Mammary epithelial cell (primary cell): ENCODE measurements around the gene MMP7.

Experiments
- EZH2 ChIP-seq: IDR thresholded peaks from 2 replicates; pipeline ENCODE4 v1.6.1; 2012; ENCODE audit warnings: low read length, inconsistent platforms, borderline replicate concordance
- TF ChIP-seq, protein P1 (sequence below), 2 donors: IDR thresholded peaks in 1 of 2; conservative IDR thresholded peaks in 1 of 2; 2 replicates each; pipeline ENCODE4 v1.5.1; 2011 to 2012; ENCODE audit warnings: inconsistent platforms in 2 of 2, low read length in 2 of 2, mild to moderate bottlenecking in 2 of 2, control low read depth in 1 of 2, low read depth in 1 of 2; ENCODE audit not compliant: insufficient read depth in 1 of 2; ENCODE audit errors: extremely low read depth in 1 of 2

- TF ChIP-seq EZH2: no peak
- TF ChIP-seq, protein P1, sequence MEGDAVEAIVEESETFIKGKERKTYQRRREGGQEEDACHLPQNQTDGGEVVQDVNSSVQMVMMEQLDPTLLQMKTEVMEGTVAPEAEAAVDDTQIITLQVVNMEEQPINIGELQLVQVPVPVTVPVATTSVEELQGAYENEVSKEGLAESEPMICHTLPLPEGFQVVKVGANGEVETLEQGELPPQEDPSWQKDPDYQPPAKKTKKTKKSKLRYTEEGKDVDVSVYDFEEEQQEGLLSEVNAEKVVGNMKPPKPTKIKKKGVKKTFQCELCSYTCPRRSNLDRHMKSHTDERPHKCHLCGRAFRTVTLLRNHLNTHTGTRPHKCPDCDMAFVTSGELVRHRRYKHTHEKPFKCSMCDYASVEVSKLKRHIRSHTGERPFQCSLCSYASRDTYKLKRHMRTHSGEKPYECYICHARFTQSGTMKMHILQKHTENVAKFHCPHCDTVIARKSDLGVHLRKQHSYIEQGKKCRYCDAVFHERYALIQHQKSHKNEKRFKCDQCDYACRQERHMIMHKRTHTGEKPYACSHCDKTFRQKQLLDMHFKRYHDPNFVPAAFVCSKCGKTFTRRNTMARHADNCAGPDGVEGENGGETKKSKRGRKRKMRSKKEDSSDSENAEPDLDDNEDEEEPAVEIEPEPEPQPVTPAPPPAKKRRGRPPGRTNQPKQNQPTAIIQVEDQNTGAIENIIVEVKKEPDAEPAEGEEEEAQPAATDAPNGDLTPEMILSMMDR (conservative IDR thresholded peaks at IDR 0.05 in 1 of 2, IDR thresholded peaks at IDR 0.05 in 1 of 2; ENCODE audit: extremely low read depth in 1 of 2, insufficient read depth in 1 of 2, low read depth in 1 of 2, low read length in 2 of 2): no peak
These were observed 31.4 kb downstream of the MMP7 start for GRCh38 chr11:102499151-102499550.
